A673 (cell line): ENCODE results near the gene SSR1. TPM values are rescaled to one million over a fixed set of nuclear protein-coding genes. Genes with fewer than 3 reads are reported as not detected.

Experiments used
- BruUV-seq: library from RNA; stranded (reverse); fragments of 400-500 nt; replicated peaks from 2 replicates; lab custom pipeline; 2021; lab: Mats Ljungman, UMichigan
- CTCF ChIA-PET: fragments of 300-600 bp; sonication (Branson Sonifier 250); formaldehyde crosslinking; loops from one replicate; lab custom pipeline; 2022; ENCODE audit warnings: antibody characterized with exemption; lab: Charles Lee
- POLR2A ChIA-PET: fragments of 300-600 bp; sonication (Branson Sonifier 250); formaldehyde crosslinking; loops from one replicate; lab custom pipeline; 2022; ENCODE audit warnings: antibody characterized with exemption; ENCODE audit not compliant: low non-redundant PET; lab: Charles Lee
- DNase-seq: peaks from one replicate; pipeline ENCODE4 v3.0.0-alpha.2; 2015; ENCODE audit warnings: low spot score
- H3K27ac ChIP-seq: fragments of 200-600 bp; sonication (generic); 2 replicates; pipeline ENCODE4 v1.5.1; 2016; ENCODE audit warnings: mixed run types, low read depth, mild to moderate bottlenecking, mixed read lengths, antibody characterized with exemption, low read length; ENCODE audit not compliant: poor library complexity, severe bottlenecking
- H3K27me3 ChIP-seq: fragments of 200-600 bp; sonication (generic); replicated peaks from 2 replicates; pipeline ENCODE4 v1.6.1; 2017; ENCODE audit warnings: mixed run types, low read depth, mild to moderate bottlenecking, mixed read lengths, antibody characterized with exemption, low read length; ENCODE audit not compliant: insufficient read depth, poor library complexity
- H3K36me3 ChIP-seq: fragments of 200-600 bp; sonication (generic); 2 replicates; pipeline ENCODE4 v1.6.1; 2016; ENCODE audit warnings: mixed run types, mild to moderate bottlenecking, mixed read lengths, antibody characterized with exemption, low read length; ENCODE audit not compliant: insufficient read depth, poor library complexity, severe bottlenecking
- H3K4me1 ChIP-seq: fragments of 200-600 bp; sonication (generic); 2 replicates; pipeline ENCODE4 v1.6.1; 2017; ENCODE audit warnings: mixed run types, mild to moderate bottlenecking, mixed read lengths, antibody characterized with exemption, low read length; ENCODE audit not compliant: insufficient read depth, poor library complexity, severe bottlenecking
- H3K4me3 ChIP-seq: fragments of 200-600 bp; sonication (generic); 2 replicates; pipeline ENCODE4 v1.5.1; 2016; ENCODE audit warnings: low read depth, mixed run types, mild to moderate bottlenecking, mixed read lengths, low read length; ENCODE audit not compliant: poor library complexity, severe bottlenecking
- H3K9me3 ChIP-seq: fragments of 200-600 bp; sonication (generic); 2 replicates; pipeline ENCODE4 v1.6.1; 2016; ENCODE audit warnings: mixed run types, low read depth, mild to moderate bottlenecking, mixed read lengths, antibody characterized with exemption, low read length; ENCODE audit not compliant: poor library complexity, severe bottlenecking
- EZH2 ChIP-seq: fragments of 200-600 bp; sonication (generic); IDR thresholded peaks from 2 replicates; pipeline ENCODE4 v1.6.1; 2017; ENCODE audit warnings: borderline replicate concordance, low read depth, mild to moderate bottlenecking, mixed read lengths, antibody characterized with exemption, low read length; ENCODE audit not compliant: poor library complexity, severe bottlenecking
- intact Hi-C: fragments of 100-400 bp; cut with micrococcal nuclease; formaldehyde crosslinking; loops from one replicate; pipeline ENCODE4 v1.10.0; 2022; ENCODE audit not compliant: unreplicated experiment
- total RNA-seq: library from RNA; stranded (reverse); gene quantifications from 2 replicates; pipeline ENCODE4 v1.2.3, GENCODE V29; 2021
- TF ChIP-seq, protein P1 (sequence below): fragments of 300-800, 200-600 bp; sonication (generic); conservative IDR thresholded peaks from 2 replicates; pipeline ENCODE4 v1.5.1; 2017; ENCODE audit warnings: low read depth, mild to moderate bottlenecking, antibody characterized with exemption, low read length, moderate library complexity, mixed read lengths

The SSR1 gene
- total RNA-seq, 1 experiment from 2014 or later: 161 TPM

DNA sequence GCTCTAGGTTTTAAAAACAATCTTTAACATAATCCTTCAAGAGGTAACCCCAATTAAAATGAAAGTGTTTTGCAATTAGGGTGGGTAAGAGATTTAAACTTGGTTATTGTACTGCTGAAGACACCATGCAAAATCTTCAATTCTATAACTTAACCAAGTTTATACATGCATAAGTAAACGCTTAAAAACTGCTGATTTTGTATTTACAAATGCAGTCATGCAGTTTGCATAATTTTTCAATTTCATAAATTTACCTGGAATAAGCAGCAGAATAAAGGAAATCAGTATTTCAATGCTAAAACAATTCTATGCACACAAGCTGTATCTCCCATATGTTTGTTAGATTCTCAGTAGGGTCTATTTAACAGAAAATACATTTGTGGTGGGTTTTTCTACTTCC is 22.9 kb downstream of the SSR1 start:
- TF ChIP-seq, protein P1, sequence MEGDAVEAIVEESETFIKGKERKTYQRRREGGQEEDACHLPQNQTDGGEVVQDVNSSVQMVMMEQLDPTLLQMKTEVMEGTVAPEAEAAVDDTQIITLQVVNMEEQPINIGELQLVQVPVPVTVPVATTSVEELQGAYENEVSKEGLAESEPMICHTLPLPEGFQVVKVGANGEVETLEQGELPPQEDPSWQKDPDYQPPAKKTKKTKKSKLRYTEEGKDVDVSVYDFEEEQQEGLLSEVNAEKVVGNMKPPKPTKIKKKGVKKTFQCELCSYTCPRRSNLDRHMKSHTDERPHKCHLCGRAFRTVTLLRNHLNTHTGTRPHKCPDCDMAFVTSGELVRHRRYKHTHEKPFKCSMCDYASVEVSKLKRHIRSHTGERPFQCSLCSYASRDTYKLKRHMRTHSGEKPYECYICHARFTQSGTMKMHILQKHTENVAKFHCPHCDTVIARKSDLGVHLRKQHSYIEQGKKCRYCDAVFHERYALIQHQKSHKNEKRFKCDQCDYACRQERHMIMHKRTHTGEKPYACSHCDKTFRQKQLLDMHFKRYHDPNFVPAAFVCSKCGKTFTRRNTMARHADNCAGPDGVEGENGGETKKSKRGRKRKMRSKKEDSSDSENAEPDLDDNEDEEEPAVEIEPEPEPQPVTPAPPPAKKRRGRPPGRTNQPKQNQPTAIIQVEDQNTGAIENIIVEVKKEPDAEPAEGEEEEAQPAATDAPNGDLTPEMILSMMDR: no peak
- TF ChIP-seq EZH2: no peak
- CTCF ChIA-PET: no interaction called here
- H3K36me3 ChIP-seq: peaks cover 77% of the 10 kb centered on the region
- intact Hi-C loops: no loop called here
- no peak overlapping the region for H3K4me3 ChIP-seq
- no peaks in the 10 kb centered on the region for H3K9me3 ChIP-seq
- H3K27ac ChIP-seq: no peak overlapping the region
- POLR2A ChIA-PET: no interaction called here
- H3K27me3 ChIP-seq: no peaks in the 10 kb centered on the region
- no peak for DNase-seq
- H3K4me1 ChIP-seq: peaks cover 4% of the 10 kb centered on the region
- no TSS peak for BruUV-seq

DNA sequence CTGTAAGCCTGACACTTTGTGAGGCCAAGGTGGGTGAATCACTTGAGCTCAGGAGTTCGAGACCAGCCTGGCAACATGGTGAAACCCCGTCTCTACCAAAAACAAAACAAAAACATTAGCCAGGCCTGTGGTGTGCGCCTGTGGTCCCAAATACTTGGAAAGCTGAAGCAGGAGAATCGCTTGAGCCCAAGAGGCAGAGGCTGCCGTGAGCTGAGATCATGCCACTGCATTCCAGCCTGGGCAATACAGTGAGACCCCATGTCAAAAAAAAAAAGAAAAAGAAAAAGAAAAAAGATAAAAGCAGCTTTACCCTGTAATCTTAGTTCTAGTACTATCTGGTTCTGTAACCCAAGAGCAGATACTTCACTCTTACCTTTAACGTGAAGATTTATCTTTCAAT is 27.6 kb downstream of the SSR1 start:
- Histone ChIP-seq H3K27me3 (no peaks in the 10 kb centered on the region), H3K36me3 (peaks cover 38% of the 10 kb centered on the region), H3K4me1 (no peaks in the 10 kb centered on the region), H3K4me3 (no peak overlapping the region), H3K27ac (no peak overlapping the region), H3K9me3 (no peaks in the 10 kb centered on the region)
- intact Hi-C loops: no loop called here
- ChIA-PET CTCF (no interaction called here), POLR2A (no interaction called here)
- DNase-seq: no peak
- BruUV-seq: no TSS peak
- TF ChIP-seq, protein P1: no peak
- no peak for TF ChIP-seq EZH2

DNA sequence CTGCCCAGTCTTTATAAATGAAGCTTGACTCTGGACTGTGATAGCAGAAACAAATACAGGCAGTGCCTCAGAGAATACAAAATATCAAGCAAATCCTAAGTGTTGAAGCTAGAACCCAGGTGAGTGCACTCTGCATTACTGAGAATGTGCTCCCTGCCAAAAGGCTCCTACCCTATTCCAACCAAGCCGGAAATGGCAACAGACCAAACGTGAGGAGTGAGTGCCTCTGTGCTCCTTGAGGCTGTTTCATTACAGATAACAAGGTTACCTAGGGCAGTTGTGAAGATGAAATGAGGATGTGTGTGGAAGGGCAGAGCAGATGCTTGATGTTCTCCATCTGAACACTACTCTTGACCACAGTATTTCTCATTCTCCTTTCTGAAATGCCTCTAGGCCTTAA is 29.3 kb downstream of the SSR1 start:
- no peak for TF ChIP-seq EZH2
- TF ChIP-seq, protein P1: no peak
- POLR2A ChIA-PET: no interaction called here
- CTCF ChIA-PET: no interaction called here

More for the DNA sequence above, 29.3 kb downstream of the SSR1 start:
- intact Hi-C loops: no loop called here
- no peaks in the 10 kb centered on the region for H3K27me3 ChIP-seq
- no peak for DNase-seq
- H3K4me3 ChIP-seq: no peak overlapping the region
- no peaks in the 10 kb centered on the region for H3K9me3 ChIP-seq
- no peak overlapping the region for H3K27ac ChIP-seq
- peaks cover 21% of the 10 kb centered on the region for H3K36me3 ChIP-seq
- BruUV-seq: no TSS peak
- H3K4me1 ChIP-seq: no peaks in the 10 kb centered on the region
